A673 (cell line): Measurements from ENCODE around the gene C3orf52.

Experiments
- EZH2 ChIP-seq: fragments of 200-600 bp; sonication (generic); IDR thresholded peaks from 2 replicates; pipeline ENCODE4 v1.6.1; 2017; ENCODE audit warnings: borderline replicate concordance, low read depth, mild to moderate bottlenecking, mixed read lengths, antibody characterized with exemption, low read length; ENCODE audit not compliant: poor library complexity, severe bottlenecking
- TF ChIP-seq, protein P1 (sequence below): fragments of 300-800, 200-600 bp; sonication (generic); conservative IDR thresholded peaks from 2 replicates; pipeline ENCODE4 v1.5.1; 2017; ENCODE audit warnings: low read depth, mild to moderate bottlenecking, antibody characterized with exemption, low read length, moderate library complexity, mixed read lengths

DNA sequence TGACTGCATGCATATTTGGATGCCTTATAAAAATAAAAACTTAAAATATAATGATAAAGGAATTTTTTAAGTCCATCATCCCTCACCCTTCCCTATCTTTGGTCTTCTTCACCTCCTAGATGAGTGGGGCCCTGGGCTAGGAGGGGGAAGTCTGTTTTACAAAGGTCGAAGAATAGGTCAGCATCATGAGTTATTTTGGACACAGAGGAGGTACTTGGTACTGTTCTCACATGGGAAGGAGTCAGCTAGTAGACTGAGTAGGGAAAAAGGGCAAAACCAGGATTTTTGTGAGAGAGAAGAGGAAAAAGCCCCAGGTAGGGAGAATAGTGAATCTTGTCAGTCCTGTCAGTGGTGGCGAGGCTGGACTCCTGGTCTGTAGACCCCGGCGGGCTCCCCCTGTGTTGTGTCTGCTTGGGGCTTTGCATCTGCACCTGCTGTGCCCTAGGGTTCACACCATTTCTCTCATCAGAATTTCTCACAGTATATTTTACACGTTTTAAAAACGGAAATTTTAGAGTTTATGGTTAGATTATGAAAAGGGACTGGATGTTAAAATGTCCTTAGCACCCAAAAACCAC lies 29.7 kb downstream of the C3orf52 start:
- TF ChIP-seq, protein P1, sequence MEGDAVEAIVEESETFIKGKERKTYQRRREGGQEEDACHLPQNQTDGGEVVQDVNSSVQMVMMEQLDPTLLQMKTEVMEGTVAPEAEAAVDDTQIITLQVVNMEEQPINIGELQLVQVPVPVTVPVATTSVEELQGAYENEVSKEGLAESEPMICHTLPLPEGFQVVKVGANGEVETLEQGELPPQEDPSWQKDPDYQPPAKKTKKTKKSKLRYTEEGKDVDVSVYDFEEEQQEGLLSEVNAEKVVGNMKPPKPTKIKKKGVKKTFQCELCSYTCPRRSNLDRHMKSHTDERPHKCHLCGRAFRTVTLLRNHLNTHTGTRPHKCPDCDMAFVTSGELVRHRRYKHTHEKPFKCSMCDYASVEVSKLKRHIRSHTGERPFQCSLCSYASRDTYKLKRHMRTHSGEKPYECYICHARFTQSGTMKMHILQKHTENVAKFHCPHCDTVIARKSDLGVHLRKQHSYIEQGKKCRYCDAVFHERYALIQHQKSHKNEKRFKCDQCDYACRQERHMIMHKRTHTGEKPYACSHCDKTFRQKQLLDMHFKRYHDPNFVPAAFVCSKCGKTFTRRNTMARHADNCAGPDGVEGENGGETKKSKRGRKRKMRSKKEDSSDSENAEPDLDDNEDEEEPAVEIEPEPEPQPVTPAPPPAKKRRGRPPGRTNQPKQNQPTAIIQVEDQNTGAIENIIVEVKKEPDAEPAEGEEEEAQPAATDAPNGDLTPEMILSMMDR = no peak
- no peak for TF ChIP-seq EZH2
